Measurements from ENCODE around the gene RUVBL2.
"Not testable (repeated sequence)": the region's sequence is repeated elsewhere in the genome, so short reads cannot be mapped to it uniquely, and the experiment has no call there.

GRCh38 chr19:49031642-49032301 lies 38.1 kb downstream of the RUVBL2 start, which contains the start of gene CGB2:
- TF ChIP-seq CTCF, POLR2A (IDR thresholded peaks at IDR 0.05): not testable (repeated sequence)

Measured in prostate gland (tissue), 2 donors.